NCI-H2107 treated with DMSO at 0.1 percent for 48 hours (cell line): ENCODE measurements around the gene TMOD1.
A peak's percentile ranks its signal among the peaks of the same experiment; 100 is the strongest.
"Not testable (repeated sequence)": the region's sequence is repeated elsewhere in the genome, so short reads cannot be mapped to it uniquely, and the experiment has no call there.

ENCODE experiments used
- DNase-seq: peaks from one replicate; lab custom pipeline; 2025; ENCODE audit not compliant: unreplicated experiment; lab: John Stamatoyannopoulos, UW

The TMOD1 gene

DNA sequence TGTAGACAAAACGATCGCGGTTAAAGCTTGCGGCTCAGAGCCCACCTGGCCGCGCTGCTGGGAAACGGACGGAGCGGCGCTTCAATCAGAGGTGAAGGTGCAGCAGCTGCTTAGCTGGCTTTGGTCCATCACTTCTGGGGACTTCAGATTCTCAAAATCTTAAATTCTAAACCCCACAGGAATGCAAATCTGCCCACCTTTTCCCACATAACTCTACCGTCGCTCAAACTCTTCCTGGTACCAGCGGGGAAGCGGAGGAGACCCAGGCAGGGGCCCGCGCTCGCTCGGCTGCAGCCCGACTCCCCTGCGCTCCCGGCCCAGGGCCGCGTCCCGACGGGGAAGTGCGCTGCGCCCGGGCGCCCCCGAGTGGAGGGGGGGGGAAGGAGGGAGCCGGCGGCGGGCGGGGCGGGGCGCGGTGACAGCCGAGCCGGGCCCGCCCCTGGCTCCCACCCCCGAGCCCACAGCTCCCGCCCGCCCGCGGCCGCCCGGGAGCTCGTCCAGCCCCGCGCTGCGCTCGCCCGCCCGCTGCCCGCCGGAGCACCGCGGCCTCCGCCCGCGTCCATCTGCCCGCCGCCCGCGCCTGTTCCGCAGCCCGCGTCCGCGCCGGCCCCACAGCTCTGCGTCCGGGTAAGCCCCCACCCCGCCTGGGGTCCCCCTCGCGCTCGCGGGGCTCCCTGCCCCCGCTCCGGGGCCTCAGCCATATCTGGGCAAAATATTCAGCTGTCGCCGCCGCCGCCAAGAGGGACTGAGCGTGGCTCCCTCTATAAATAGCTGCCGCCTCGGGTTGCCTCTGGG lies at the start of gene TMOD1:
TSS of gene TMOD1 (plus strand) at position 490 of the 795 bp plus-strand sequence. CDS start 22,523 bp downstream, outside the sequence.
- peak; percentile 14 for DNase-seq

DNA sequence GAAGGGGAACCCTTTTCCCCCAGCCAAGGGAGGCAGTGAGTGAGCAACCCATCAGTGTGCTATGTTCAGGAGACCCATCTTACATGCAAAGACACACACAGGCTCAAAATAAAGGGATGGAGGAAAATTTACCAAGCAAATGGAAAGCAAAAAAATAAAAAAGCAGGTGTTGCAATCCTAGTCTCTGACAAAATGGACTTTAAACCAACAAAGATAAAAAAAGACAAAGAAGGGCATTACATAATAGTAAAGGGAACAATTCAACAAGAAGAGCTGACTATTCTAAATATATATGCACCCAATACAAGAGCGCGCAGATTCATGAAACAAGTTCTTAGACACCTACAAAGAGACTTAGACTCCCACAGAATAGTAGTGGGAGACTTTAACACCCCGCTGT lies 47.9 kb upstream of the TMOD1 start:
- not testable (repeated sequence) for DNase-seq

DNA sequence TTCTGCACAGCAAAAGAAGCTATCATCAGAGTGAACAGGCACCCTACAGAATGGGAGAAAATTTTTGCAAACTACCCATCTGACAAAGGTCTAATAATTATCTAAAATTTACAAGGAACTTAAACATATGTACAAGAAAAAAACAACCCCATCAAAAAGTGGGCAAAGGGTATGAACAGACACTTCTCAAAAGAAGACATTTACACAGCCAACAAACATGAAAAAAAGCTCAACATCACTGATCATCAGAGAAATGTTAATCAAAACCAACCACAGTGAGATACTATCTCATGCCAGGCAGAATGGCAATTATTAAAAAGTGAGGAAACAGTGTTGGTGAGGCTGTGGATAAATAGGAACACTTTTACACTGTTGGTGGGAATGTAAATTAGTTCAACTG lies 44.6 kb upstream of the TMOD1 start:
- not testable (repeated sequence) for DNase-seq

DNA sequence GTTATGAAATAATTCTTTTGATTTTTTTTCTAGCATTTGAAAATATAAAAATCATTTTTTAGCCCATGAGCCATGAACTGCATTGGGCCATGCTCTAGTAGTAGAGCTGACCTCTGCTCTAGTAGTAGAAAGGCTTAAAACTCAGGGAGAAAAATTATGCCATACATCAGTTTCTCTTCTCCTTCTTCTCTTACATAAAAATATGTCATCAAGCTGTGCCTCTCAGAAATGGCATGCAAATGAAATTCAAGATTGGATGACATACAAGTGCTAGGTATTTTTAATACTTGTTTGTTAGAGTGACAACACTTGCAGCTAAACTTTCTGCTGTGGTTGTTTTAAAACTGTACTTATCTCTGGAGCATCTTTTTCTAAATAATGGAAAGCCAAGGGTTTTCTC lies 42.1 kb upstream of the TMOD1 start:
- no peak for DNase-seq

DNA sequence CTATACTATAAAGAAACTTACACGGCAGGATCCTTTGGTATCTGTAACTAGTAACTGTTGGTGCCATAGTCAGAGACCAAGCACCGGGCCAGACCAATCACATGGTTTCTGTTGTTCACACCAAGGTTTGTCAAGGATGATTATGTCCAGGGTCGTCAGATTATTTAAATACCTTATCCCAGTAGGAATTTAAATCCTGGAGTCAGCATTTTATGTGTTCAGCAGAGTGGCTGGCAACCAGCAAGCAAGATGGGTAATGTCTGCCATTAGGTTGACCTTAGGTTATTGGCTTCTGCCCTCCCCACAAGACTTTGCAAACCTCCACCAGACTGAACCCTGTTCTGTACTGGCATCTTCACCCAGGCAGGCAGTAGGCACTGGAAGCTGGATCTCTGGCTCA lies 39.3 kb upstream of the TMOD1 start:
- DNase-seq = no peak

DNA sequence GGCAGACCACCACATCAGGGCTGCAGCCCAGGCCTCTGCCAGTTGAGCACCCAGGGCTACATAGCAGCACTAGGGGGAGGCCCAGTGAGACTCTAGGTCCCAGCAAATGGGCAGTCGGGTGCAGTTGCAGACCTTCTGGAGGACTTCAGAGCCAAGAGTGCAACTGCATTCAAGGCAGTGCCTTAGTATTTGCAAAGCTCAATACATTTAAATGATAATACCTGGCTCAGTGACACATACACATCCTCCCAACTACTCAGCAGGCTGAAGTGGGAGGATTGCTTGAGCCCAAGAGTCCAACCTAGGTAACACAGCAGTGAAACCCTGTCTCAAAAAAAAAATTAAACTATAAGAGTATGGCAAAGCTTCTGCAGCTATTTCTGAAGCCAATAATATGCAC lies 38.6 kb upstream of the TMOD1 start:
- DNase-seq = no peak

DNA sequence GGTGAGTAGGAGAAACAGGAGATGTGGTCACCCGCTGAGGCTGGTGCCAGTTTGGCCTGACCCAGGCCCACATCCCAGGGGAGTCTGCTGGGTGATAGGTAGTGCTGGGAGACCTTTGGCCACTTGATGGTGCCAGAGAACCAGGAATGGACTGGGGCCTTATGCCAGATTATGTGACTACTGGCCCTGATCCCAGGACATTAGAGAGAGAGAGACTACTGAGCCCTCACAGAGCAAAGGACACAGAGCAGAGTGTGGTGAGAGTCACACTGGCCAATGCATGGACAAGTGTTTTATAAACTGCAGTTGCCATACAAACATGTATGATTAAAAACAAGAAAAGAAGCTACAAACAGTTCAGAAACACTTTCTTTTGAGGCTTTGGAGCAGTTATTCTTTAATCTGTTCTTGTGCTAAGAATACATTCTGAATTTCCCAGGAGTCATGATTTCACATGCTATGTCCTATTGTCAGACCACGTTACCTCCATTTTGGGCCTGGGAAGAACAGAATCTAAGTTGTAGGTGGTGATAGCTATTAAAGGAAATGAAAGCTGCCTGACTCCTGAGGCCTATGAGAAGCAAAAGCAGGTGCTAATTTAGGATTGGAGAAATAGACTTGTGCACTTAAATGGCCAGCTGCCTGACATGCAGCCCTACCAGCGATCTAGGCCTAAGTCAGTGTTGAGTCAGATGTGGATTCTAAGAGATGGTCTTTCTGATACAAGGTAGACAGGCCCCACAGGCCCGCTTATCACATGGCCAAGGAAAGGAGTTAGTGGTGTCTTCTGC lies 32.6 kb upstream of the TMOD1 start:
- peak; percentile 30 for DNase-seq

DNA sequence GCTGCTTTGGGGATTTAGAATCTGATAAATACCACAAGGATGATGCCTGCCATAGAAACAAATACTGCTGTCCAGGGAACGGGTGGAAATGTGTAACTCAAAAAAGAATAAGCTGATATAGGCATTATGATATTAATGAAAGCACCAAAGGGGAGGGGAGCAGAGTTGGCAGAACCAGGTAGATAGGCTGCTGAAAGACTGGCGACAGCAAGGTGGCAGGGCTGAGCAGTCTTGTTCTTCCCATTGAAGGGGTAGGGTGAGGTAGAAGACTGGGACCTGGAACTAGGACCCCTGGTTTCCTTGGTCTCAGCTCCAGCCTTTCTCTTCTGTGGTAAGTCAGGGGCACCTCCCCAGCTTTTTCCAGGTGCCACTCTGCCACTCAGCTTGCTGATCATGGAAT lies 31.4 kb upstream of the TMOD1 start:
- DNase-seq = peak; percentile 7

DNA sequence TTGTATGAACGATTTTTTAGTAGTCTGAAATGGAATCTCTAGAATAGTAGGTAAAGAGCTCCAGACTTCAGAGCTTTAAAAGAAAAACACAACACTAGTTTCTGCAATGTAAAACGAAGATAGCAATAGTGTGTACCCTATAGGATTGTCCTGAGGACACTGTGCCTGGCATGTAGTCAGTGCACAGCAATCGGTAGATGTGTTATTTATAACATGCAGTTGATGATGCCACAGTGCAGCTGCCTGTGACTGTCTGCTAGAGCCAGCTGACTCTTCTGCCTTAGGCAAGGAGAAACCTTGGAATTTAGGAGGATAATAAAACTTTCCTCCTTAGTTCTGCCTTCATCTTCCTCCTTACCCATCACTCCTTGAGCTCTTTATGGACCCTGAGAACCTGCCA lies 27.7 kb upstream of the TMOD1 start:
- no peak for DNase-seq

DNA sequence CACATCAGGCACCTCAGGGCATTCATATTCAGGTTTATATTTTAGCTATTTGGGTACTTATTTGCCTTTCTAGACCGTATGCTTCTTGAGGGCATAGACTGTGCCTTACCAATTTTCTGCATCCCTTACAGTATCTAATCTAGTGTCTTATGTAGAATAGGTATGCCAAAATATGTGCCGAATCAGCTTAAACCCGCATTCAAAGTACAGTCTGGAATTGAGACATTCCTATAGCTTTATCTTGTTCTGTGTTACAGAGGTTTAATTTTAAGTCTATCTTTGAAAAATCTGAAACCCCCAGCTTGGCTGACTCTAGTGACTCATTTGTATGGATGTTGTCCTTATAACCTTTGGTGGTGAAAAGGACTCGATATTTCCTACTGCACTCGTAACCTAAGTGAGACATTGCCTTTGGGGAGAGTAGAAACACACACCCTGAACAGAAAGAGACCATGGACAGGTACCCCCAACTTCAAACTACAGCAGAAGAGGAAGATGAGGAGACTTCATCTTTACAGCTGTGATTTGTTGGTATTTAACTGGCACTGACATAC lies 27.0 kb upstream of the TMOD1 start:
- no peak for DNase-seq

DNA sequence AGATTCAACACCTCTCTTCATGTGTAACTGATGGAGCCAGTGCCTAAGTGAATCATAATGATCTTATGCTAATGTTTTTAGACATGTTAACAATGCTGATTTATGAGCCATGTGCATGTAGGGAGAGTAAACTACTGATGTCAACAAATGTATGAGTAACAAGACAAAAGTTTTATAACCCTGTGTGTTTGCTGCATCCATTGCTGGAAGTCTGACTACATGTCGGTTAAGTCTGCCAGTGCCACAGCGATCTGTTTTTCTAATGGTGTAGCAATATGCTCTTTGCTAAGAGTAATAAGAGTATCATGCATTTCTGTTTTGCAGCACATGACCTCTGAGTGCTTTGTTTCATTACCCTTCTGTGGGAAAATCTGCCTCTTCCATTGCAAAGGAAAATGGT lies 26.4 kb upstream of the TMOD1 start:
- no peak for DNase-seq

DNA sequence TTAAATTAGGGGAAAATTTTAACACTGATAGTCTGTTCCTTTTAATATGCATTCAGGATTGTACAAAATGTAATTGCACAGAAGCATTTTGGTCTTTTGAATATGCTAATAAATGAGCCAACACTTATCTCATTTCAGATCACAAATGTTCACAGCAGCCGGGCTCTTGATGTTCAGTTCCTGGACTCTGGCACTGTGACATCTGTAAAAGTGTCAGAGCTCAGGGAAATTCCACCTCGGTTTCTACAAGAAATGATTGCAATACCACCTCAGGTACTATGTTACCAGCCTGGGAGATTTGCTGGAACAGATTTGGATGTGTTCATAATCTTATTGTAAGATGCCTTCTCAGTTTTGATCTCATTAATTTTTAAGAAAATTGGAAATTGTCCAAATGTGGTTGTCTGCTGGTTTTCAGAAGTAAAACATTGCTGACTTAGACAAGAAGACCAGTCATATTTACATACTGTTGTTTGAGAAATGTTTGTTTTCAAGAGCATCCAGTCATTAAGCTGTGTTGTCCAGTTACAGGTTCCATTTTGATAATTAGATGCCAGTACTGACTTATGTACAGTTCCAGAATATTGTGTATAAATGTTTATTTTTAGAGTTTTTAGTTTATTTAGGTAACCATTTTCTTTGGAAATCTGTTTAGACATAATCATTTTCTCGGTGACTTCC lies 23.0 kb upstream of the TMOD1 start:
- DNase-seq = no peak

DNA sequence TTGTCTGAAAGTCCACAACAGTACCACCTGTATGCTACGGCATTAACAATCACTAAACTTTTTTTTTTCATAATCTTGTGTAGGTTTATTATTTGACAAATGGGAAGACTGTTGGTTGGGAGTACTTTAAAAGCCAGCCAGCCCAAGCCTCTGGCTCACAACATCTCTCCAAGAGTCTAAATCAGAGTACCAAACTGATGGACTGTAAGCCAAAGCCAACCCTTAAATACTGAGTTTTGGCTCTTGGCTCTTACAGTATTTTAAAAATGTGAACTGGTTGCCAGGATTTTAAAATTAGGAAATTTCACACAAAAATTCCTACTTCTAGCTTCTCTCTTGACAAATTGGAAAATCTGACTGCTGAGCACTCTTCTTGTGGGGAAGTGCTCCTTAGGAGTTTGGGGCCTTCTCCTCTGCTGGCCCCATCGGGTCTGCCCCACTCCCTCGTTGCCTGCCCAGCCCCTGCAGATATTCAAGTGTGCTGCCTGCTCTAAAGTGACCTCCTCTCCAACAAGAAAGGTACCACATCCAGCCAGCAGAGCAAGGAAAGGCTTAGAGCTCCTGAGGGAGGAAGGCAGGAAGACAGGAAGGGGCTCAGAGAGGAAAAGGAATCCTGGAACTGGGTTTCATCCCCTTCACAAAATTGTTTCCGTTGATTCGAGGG lies 21.8 kb upstream of the TMOD1 start:
- no peak for DNase-seq

DNA sequence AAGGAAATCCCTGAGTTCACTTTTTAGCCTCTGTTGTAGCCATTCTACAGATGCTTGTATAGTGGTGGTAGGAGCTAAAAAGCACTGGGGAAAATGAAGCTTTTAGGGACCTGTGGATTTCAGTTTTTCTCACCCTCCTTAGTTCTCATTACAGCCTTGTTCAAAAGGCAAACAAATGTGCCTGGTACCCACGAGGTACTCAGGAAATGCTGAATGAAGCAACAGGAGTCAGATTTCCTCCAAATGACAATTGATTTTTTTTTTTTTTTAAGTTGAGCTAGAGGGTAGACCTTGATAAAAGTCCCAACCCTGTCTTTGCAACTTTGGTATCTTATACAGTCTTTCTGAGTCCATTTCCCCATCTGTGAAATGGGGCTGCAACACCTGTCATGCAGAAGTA lies 21.3 kb upstream of the TMOD1 start:
- no peak for DNase-seq

DNA sequence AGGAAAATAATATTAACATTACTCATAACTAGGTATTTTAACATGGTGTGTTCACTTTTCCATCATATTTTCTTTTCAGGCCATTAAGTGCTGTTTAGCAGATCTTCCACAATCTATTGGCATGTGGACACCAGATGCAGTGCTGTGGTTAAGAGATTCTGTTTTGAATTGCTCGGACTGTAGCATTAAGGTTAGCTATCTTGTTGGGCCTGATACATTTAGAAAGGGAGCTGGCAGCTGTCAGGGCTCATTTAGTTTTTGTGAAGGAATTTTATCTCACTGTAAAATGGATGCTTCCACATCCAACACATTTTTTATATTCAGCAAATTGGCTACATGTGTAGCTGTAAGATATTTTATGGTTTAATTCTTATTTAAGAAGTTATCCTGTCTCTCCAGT lies 20.7 kb upstream of the TMOD1 start:
- DNase-seq = no peak

DNA sequence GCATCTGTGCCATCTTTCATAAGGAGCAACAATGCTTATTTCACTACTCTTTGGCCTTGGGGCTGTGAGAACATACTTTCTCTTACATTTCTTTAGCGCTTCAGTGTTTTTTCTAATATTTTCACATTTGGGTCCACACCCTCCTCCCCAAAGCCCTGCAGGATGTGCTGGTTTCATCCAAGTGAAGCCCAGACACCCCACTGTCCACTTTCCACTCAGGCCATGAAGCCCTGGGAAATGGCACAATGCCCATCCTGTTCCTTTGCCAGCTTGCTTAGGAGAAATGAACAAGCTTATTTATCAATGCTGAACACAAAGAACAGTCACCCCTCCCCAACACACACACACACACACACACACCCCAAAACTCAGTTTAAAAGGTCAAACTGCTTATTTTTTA lies 17.3 kb upstream of the TMOD1 start:
- DNase-seq = no peak

DNA sequence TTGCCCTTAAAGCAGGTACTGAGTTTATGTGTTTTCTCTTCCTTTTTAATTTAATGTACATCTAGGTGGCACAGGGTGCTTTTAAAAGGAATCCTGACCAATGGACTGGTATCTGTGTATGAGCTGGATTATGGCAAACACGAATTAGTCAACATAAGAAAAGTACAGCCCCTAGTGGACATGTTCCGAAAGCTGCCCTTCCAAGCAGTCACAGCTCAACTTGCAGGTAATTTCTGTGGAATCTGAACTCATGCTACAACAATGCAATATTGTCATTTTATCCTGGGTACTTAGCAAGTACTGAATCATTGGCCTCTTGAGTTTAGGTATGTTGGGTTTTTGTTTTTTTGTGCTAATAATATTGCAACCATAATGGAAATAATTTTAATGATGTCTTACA lies 14.4 kb upstream of the TMOD1 start:
- no peak for DNase-seq

DNA sequence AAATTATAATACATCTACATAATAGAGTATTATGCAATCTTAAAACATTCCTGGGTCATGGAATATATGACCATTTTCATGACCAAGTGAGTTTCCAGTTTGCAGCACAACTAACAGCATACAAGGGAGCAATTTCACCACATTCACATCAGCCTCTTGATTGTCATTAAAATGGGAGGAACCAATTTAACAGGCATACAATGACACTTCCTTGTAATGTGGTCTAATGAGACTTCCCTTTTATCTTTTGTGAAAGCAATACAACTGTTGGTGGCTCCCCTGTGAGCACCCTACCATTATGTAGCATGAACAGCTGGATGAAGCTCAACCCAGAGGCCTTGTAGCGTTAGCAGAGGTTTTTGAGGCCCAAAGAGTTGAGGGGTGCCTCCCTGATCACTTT lies 13.6 kb upstream of the TMOD1 start:
- no peak for DNase-seq

DNA sequence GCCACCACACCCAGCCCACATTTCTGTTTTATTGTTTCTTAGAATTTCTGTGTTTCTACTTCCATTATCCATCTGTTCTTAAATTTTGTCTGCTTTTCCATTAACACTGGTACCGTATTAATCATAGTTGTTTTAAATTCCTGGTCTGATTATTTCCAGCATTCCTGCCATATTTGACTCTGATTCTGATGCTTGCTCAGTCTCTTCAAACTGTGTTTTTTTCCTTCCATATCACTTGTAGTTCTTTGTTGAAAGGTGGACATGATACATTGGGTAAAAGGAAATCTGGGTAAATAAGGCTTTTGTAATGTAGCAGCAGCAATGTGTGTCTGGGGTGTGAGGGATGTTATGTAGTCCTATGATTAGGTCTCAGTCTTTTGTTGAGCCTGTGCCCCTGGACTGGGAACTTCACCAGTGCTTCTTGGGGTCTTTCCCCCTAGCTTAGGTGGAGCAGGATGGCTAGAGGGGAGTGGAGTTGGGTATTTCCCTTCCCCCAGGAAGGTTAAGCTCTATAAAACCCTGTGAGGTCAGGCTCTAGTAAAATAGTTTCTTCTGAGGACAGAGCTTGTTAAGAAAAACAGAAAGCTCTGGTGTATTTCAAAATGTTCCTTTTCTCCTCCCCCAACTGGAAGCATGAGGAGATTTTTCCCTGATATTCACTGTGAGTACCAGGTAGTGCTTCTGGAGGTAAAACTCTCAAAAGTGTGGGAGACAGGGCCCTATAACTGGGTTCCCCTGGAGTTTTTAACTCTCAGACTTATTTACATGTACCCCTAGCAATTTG lies 10.1 kb upstream of the TMOD1 start:
- DNase-seq = no peak
